BJ (cell line): ENCODE results near the gene DTYMK. TPM values are rescaled to one million over a fixed set of nuclear protein-coding genes. Genes with fewer than 3 reads are reported as not detected.

Source experiments
- CTCF ChIA-PET: fragments of 350-600 bp; formaldehyde crosslinking; extraction: SDS; loops from one replicate; lab custom pipeline; 2021; ENCODE audit warnings: antibody characterized with exemption, inconsistent platforms; lab: Yijun Ruan, JAX
- POLR2A ChIA-PET: fragments of 300-600 bp; sonication (Branson Sonifier 250); formaldehyde crosslinking; extraction: SDS; loops from one replicate; lab custom pipeline; 2021; ENCODE audit warnings: antibody characterized with exemption; lab: Charles Lee
- DNase-seq: peaks from one replicate; pipeline ENCODE4 v3.0.0-alpha.2; 2011; ENCODE audit warnings: low read depth
- H3K27me3 ChIP-seq: 2 replicates; pipeline ENCODE4 v1.6.0; 2011; ENCODE audit warnings: low read length; ENCODE audit not compliant: control insufficient read depth, insufficient read depth
- H3K36me3 ChIP-seq: 2 replicates; pipeline ENCODE4 v1.5.1; 2011; ENCODE audit warnings: low read length; ENCODE audit not compliant: control insufficient read depth, insufficient read depth
- H3K4me3 ChIP-seq: 2 replicates; pipeline ENCODE4 v1.5.1; 2011; ENCODE audit warnings: low read depth, mild to moderate bottlenecking, control low read depth, low read length
- polyA plus RNA-seq: library from polyadenylated mRNA; depleted of rRNA; stranded (reverse); fragments of >200 nt; gene quantifications from 2 replicates; pipeline ENCODE4 v1.2.3, GENCODE V29; 2011
- TF ChIP-seq, protein P1 (sequence below): IDR thresholded peaks from 2 replicates; pipeline ENCODE4 v1.5.1; 2011; ENCODE audit warnings: low read depth, mild to moderate bottlenecking, control low read depth, inconsistent platforms, low read length, moderate library complexity; ENCODE audit not compliant: insufficient read depth

The DTYMK gene
- polyA plus RNA-seq, 1 experiment, result 43.8 TPM

DNA sequence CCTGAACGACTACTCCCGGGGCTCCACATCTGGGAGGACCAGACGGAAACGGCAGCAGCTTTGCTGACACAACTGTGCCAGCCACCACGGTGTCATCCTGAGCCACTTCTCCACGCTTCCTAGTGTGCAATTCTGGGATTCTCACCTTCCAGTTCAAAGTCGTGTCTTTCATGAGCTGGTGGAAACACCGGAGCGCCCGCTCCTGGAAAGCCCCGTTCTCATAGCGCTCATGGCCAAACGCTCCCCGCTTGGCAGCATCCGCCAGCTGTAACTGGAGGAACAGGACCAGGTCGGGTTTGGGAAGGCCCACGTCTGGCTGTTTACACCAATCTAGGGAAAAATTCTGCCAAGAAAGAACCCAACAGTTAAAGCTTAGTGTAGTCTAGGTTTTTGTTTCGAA is 8.3 kb downstream of the DTYMK start:
- CTCF ChIA-PET, result interaction anchor here (1.1 to 1.4 kb wide), 2 partner anchors 9 to 197 kb away, joined by 3 to 5 read pairs; no protein-coding TSS in a partner anchor
- Histone ChIP-seq H3K27me3 (no peaks in the 10 kb centered on the region), H3K36me3 (peaks cover 9% of the 10 kb centered on the region), H3K4me3 (no peak overlapping the region)
- no peak for DNase-seq
- TF ChIP-seq, protein P1, sequence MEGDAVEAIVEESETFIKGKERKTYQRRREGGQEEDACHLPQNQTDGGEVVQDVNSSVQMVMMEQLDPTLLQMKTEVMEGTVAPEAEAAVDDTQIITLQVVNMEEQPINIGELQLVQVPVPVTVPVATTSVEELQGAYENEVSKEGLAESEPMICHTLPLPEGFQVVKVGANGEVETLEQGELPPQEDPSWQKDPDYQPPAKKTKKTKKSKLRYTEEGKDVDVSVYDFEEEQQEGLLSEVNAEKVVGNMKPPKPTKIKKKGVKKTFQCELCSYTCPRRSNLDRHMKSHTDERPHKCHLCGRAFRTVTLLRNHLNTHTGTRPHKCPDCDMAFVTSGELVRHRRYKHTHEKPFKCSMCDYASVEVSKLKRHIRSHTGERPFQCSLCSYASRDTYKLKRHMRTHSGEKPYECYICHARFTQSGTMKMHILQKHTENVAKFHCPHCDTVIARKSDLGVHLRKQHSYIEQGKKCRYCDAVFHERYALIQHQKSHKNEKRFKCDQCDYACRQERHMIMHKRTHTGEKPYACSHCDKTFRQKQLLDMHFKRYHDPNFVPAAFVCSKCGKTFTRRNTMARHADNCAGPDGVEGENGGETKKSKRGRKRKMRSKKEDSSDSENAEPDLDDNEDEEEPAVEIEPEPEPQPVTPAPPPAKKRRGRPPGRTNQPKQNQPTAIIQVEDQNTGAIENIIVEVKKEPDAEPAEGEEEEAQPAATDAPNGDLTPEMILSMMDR, result no peak
- POLR2A ChIA-PET, result interaction anchor here (0.7 kb wide), 1 partner anchor 8 kb away, joined by 3 read pairs; the partner anchor contains the start of gene DTYMK

DNA sequence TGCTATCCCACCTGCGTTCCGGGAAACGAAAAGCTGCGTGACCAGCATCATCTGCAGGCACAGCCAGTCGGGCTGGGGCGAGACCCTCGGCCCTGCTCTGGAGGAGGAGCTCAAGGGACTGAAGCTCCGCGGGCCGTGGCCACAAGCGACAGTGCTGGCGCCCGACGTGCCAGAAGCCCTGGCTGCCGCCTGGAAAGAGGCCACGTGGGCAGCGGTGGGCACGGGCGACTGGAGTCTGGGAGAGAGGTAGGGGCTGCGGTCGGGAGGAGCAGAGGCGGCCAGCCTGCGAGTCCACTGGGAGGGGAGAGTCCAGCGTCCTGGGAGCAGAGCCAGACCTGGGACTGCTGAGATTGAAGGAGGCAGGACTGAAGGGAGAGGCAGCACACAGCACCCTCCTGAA is 9.2 kb downstream of the DTYMK start:
- no peak for DNase-seq
- no peaks in the 10 kb centered on the region for H3K27me3 ChIP-seq
- CTCF ChIA-PET, result interaction anchor here (0.5 to 1.1 kb wide), 3 partner anchors 8 to 210 kb away, joined by 3 to 5 read pairs (median 4); no protein-coding TSS in a partner anchor
- H3K4me3 ChIP-seq, result no peak overlapping the region
- POLR2A ChIA-PET, result no interaction called here
- H3K36me3 ChIP-seq, result peaks cover 9% of the 10 kb centered on the region
- TF ChIP-seq, protein P1, result no peak

DNA sequence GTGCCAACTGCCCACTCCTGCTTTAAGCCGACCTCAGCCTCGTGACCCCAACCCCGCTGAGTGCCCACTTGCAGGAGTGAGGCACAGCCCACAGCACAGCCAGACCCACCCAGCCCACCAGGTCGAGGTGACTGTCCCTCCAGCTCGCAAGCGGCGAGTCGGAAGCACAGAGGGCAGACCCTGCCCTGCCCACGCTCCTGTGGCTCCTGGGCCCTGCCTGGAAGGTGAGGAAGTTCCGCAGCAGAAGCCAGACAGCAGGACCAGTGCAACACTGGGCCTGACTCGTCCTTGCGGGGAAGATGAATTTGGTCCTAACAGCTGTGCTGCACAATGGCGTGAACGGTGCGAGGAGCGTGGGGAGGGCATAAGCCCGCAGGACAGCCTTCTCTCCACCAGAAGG is 9.9 kb downstream of the DTYMK start:
- TF ChIP-seq, protein P1, result no peak
- no peak for DNase-seq
- Histone ChIP-seq H3K27me3 (no peaks in the 10 kb centered on the region), H3K4me3 (no peak overlapping the region), H3K36me3 (peaks cover 10% of the 10 kb centered on the region)
- CTCF ChIA-PET, result interaction anchor here (0.7 kb wide), 1 partner anchor 211 kb away, joined by 3 read pairs; no protein-coding TSS in a partner anchor
- POLR2A ChIA-PET, result no interaction called here

DNA sequence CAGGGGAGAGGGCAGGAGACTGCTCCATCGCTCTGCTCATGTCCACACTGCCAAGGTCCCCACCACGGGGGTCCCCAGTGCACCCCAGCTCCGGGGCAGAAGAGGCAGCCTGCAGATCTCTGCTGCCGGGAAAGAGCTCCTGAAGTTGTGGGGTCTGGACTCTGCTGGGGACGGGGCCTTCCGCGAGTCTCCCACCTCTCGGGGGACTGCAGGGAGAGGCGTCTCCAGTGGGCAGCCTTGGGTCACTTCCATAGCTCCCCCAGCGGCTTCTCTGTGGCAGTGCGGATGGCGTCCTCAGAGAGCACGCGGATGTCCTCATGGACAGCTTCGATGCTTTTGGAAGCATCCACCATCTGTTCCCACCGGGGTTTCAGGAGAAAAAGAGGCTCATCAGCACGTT is 10.7 kb downstream of the DTYMK start:
- Histone ChIP-seq H3K27me3 (no peaks in the 10 kb centered on the region), H3K36me3 (peaks cover 17% of the 10 kb centered on the region), H3K4me3 (no peak overlapping the region)
- ChIA-PET CTCF (interaction anchor here (1.0 to 2.3 kb wide), 3 partner anchors 11 to 56 kb away, joined by 3 to 10 read pairs (median 5); no protein-coding TSS in a partner anchor), POLR2A (no interaction called here)
- DNase-seq, result no peak
- TF ChIP-seq, protein P1, result peak; percentile 25; the same call in 1 of the 2 replicates

DNA sequence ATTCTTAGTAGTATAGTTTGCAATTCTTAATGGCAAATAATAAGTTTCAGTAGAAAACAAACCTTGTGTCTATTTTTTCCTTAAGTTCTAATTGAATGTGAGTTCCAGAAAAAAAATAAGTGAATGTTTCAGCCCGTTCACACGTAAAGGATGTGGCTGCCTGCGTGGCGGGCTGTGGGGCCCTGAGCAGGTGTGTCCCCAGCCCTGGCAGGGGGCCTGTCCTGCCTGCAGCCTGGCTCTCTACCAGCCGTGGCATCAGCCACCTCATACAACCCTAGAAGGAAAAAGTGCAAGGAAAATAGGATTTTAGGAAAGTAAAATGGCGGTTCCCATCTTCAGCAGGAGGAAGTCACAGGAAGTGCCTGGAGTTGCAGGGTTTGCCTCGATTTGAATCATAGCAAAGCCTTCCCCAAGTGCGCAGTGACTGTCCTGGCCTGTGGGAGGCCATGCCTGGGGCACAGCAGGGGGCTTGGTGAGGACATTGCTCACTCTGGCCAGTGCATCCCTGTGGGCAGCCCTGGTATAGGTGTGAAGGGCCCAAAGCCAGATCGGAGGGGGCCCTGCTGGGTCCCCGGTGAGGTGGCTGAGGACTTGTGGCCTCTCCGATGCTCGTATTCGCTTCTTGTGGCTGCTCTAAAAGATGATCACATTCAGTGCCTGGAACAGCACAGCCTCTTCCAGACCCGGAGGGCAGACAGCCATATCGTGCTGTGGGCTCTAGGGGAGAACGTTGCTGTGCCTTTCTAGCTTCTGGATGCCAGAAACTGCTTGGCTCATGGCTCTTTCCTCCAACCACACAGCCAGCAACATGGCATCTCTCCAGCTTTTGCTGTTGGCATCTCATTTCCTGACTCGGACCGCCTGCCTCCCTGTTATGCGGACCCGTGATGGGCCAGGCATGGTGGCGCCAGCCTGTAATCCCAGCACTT is 12.6 kb downstream of the DTYMK start:
- ChIA-PET POLR2A (no interaction called here), CTCF (interaction anchor here (1.0 to 2.3 kb wide), 2 partner anchors 9 to 15 kb away, joined by 4 to 10 read pairs; no protein-coding TSS in a partner anchor)
- TF ChIP-seq, protein P1, result no peak
- no peak for DNase-seq
- Histone ChIP-seq H3K36me3 (peaks cover 25% of the 10 kb centered on the region), H3K4me3 (no peak overlapping the region), H3K27me3 (no peaks in the 10 kb centered on the region)
